HL-60 (cell line): ENCODE results near the gene ABCC5.

ENCODE experiments used
- POLR2AphosphoS5 ChIP-seq: IDR thresholded peaks from 2 replicates; pipeline ENCODE4 v1.6.1; 2012; ENCODE audit warnings: low read depth
- TF ChIP-seq, protein P1 (sequence below): IDR thresholded peaks from one replicate; pipeline ENCODE4 v1.5.1; 2011; ENCODE audit warnings: low read length, control low read depth, inconsistent platforms; ENCODE audit not compliant: insufficient read depth

DNA sequence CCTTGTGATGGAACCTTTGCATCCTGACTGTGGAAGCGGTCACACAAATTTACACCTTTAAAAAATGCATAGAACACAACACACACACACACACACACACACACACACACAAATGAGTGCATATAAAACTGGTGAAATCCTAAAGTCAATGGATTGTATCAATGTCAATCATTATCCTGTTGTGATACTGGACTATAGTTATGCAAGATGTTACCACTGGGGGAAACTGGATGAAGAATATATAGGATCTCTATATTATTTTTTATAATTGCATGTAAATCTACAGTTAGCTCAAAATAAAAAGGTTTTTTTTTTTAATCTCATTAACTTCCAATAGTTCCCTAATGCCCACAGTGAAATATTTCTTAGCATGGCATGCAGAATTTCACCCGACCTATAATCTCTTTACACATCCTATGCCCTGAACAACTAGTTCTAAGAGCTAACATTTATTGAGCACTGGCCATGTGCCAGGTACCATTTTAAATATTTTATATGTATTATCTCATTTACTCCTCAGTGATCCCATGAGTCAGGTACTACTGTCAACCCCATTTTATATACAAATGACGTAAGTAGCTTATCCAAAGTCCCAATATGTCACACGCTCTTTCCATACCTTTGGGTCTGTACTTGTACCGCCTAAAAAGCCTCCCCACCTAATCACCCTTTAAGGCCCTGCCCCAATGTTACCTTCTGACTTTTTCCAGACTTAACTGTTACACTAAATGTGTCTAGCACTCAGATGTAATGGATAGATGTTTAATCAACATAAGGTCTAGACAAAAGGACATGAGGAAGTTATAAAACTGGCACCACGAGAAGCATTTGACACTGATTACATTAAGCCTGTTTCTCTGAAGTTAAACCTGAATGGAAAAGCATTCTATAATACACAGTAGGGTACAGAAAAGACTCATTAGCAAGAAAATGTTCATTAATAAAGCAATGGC, 5.5 kb downstream of the ABCC5 start:
- TF ChIP-seq, protein P1, sequence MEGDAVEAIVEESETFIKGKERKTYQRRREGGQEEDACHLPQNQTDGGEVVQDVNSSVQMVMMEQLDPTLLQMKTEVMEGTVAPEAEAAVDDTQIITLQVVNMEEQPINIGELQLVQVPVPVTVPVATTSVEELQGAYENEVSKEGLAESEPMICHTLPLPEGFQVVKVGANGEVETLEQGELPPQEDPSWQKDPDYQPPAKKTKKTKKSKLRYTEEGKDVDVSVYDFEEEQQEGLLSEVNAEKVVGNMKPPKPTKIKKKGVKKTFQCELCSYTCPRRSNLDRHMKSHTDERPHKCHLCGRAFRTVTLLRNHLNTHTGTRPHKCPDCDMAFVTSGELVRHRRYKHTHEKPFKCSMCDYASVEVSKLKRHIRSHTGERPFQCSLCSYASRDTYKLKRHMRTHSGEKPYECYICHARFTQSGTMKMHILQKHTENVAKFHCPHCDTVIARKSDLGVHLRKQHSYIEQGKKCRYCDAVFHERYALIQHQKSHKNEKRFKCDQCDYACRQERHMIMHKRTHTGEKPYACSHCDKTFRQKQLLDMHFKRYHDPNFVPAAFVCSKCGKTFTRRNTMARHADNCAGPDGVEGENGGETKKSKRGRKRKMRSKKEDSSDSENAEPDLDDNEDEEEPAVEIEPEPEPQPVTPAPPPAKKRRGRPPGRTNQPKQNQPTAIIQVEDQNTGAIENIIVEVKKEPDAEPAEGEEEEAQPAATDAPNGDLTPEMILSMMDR, result no peak
- no peak for TF ChIP-seq POLR2AphosphoS5
